GM19467 (cell line): ENCODE data around the gene AQP3.
"Not testable (repeated sequence)": the region's sequence is repeated elsewhere in the genome, so short reads cannot be mapped to it uniquely, and the experiment has no call there.

ENCODE experiments used
- ATAC-seq: cut with Tn5 transposase; IDR thresholded peaks from one replicate; pipeline ENCODE4 v1.9.1; 2021; ENCODE audit warnings: mild to moderate bottlenecking, moderate library complexity; ENCODE audit not compliant: unreplicated experiment

AQP3 gene

DNA sequence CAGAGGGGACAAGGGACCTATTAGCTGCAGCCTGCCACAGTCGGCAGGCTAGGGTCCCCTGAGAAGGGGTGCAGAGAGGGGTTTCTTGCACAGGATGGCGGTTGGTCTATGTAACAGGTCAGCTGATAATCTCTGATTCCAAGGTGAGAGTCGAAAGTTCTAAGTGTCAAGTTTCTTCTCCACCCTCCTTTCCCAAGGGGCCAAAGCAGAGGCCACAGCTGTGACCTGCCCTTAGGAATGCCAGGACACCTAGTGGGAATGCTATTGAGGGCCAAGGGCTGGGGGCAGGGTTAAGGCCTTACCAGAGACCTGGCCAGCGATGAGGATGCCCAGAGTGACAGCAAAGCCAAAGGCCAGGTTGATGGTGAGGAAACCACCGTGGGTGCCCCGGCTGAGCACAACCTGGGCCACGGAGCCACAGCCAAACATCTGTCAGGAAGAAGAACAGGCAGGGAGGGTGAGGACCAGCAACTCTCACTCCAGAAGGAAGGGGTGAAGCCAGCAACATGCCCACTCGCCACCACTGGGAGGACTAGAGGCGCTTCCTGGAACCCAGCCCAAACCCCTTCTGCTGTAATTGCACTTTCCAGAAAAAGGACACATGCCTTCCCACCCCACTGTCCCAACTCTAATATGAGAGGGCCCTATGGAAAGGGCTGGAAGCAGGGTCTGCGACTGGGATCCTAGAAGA is 3.8 kb downstream of the AQP3 start:
- no peak for ATAC-seq

DNA sequence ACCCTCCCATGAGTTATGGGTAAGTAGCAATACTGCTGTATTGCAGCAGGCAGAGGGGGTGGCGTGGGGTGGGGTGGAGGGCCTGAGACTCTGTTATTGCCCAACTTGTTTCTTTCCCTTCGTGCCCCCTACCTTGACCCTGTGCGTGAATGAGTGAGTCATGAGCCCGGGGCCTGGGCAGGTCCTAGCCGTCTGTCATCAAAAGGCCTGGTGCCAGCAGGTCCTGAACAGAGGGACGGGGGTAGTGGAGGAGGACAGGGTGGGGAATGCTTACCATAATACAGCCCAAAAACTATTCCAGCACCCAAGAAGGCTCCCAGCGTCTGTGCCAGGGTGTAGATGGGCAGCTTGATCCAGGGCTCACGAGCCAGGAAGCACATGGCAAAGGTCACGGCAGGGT is 4.3 kb downstream of the AQP3 start:
- no peak for ATAC-seq

DNA sequence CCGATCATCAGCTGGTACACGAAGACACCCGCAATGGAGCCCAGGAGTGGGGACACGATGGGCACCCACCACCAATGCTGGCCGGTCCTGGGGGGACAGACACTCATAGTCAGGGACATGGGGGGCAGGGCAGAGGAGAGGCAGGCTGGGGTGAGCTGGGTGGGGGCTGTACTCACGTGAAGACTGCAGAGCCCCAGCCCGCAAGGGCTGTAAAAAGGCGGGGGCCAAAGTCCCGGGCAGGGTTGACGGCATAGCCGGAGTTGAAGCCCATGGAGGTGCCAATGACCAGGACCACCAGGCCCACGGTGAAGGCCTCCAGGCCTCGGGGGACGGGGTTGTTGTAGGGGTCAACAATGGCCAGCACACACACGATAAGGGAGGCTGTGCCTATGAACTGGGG is 5.3 kb downstream of the AQP3 start:
- no peak for ATAC-seq

DNA sequence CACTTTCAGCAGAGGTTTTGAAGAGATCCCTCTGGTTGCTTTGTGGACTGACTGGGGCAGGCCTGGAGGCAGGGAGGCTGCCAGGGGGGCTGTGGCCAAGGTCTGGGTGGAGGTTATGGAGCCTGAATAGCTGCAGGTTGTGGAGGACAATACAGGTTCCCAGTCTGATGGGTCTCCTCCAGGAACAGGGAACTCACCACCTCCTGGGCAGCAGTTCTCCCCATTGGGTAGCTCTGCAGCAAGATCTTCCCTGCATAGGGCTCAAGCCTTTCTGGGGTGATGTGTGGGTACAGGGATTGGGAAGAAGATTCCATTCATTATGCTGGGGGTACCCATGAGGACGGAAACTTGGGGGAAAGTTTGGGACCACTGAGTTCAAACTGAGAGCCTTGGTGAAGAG is 6.8 kb downstream of the AQP3 start:
- ATAC-seq = no peak

DNA sequence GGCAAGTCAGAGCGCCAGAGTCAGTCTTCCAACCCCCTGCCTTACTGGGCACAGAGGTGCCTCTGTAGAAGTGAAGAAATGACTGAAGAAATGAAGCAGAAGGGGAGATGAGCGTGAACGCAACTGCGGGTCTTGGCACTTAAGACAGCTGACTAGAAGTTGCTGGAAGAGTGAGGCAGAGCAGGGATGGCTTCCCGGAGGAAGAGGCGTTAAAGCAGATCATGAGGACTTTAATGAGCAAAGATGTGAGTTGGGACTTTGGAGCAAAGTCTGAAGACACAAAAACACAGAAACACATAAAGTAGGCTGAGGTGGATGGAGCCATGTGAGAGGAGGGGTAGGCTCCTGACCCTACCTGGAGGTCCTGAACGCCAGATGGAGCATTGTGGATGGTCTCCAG is 7.2 kb downstream of the AQP3 start:
- no peak for ATAC-seq

DNA sequence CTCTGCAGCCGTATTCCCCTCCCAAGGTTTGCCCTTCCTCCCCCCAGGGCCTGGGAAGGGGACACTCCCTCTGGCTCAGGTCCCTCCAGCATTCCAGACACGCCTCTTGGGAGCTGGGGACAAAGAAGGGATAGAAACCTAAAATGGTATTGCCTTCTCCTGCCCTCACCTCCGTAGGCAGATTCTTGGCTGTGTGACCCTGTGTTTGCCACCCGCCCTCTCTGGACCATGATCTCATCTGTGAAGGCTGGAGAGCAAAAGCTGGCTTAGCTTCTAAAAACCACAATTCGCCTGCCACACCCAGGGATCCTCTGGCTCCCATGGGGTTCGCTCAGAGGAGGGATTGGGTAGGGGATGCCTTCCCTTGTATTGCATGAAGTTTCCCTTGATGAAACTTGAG is 7.7 kb downstream of the AQP3 start:
- no peak for ATAC-seq

DNA sequence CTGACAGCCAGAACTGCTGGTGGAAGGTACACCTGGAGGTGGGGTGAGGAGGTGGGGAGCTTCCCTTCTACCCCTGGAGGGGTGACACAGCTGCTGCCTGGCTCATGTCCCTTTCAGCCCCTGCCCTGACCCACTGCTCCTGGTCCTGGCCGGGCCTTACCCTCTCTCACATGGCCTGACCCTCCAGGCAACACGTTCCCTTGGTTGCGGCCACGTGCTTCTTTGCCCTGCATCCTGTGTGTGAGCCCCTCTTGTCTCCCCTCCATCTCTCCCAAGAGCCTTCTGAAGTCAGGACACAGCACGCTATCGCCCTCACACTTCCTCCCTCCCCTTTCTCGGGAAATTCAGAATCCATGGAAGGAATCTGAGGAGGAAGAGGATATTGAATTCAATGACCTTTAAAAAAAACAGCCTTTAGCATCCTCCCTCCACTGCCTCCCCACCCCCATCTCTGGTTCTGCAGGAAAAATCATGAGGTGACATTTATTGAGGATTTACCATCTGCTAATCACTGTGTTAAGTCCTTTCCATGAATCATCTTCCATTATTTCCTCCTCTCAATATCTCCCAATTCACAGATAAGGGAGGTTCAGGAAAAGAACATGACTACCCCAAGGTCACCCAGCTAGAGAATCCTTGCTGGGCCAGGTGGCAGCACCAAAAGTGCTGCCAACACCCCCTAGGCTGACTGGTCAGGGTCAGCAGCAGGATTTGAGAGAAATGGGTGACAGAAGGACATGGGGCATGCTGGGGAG is 8.3 kb downstream of the AQP3 start:
- ATAC-seq = no peak

DNA sequence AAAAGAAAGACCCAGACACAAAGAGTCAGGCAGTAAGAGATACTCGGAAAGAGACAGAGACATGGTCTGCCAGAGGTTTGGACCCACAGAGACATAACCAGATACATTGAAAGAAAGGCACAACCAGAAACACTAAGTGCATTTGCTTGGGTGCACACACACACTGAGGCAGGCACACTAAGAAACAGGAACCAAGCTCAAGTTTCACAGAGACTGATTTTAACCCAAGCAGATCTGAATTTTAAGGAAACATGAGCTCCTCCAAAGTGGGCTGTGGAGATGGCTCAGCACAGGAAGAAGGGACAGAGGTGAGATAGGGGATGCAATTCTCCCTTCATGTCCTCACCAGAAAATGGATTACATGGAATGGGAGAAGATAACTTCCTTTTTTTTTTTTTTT is 9.5 kb downstream of the AQP3 start:
- no peak for ATAC-seq

DNA sequence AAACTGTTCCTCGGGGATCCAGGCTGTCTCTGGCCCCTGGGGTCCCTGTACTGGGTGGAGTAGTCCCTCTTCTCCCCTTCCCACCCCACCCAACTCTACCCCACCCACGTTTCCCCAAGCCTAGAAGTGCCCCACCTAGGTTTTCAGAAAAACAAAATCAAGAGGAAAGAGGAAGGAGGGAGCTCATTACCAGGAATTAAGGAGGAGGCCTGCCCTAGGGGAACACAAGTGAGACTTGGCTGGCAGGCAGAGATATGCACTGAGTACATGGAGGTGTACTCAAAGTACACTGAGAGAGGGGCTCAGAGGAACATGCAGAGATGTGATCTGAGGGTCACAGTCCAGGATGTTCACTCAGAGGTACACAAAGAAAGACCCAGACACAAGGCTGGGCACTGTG is 10.2 kb downstream of the AQP3 start:
- no peak for ATAC-seq

DNA sequence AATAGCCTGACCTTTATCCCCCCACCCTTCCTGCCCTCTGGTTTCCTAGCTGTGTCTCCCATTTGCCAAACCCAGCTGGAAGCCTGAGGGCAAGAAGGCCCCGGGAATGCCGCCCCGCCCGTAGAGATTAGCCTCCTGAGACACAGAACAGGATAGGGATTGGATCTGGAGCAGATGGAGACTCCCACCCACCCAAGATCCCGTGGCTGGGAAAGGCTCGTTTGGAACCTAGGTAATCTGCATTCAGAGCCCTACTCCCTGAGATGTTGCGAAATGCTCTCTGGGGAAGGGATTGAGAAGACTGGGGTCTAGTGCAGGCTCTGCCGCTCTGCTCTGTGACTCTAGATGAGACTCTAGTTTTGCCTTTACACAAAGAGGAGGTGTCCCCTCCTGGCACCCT is 10.9 kb downstream of the AQP3 start:
- no peak for ATAC-seq

DNA sequence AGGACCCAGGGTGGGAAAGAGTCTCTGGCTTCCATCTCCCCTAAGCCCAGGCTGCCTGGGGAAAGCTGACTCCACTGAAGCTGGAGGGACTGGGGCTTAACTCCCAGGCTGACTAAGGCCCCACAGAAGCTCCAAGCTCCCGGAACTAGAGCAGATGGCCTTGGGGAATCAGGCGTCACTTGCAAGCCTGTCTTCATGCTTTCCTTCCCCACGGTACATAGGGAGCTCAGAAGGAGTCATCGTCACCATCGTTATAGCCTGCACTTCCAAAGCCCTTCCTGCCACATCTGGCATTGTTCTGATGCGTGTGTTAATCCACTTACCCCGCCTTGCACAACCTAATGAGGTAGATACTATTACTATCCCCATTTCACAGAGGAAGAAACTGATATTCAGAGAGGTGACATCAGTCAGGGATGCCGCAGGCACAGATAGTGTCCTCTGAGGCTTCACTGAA is 11.5 kb downstream of the AQP3 start:
- ATAC-seq = no peak

DNA sequence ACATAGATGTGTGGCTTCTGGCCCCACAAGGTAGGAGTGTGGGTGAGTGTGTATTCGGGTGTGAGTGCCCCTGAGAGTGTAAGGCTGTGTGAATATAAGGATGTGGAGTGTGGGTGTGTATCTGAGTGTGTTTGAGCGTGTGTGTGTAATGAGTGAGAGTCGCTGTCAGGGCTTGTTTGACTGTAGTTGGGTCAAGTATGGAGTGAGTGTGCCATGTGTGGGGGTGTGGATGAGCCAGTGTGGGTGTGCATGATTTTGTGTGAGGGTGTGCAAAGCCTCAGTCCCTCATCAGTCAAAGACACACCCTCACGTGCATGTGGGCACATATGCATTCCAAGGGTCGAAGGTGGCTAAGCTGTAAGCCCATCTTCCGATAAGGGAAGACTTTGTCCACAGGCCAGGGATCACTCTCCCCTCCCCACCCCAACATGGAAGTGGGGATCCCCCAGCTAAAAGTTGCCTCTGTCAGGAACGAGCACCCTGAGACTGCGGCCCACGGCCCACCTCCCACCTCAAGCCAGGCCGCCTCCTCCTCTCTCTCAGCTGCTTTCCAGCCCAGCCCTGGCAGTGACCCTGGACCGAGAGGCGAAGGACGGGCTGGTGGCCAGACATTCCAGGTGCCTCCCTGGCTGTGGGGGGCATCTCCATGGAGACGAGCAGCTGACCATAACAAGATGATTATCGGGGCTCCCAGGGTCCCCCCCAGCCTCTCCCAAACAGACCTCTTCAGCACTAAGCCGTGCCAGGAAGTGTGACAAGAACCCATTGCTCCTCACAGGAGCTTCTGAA is 12.9 kb downstream of the AQP3 start:
- ATAC-seq = no peak

DNA sequence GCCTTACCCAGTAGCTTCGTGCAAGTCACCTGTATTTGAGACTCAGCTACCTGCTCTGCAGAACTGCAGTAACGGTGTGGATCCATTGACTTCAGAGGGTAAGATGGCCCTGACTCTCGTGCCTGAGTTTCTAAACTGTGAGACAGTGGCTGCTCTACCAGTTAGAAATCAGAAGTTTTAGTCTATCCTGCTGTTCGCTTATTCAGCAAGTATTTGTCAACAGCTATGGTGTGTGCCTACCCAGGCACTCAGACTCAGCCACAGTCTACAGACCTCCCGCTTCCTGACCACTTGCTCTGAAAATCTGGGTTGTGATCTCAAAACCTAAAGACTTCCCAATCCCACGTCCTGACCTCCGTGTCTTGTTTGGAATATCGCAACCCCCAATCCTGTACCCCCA is 13.5 kb downstream of the AQP3 start:
- ATAC-seq = no peak

DNA sequence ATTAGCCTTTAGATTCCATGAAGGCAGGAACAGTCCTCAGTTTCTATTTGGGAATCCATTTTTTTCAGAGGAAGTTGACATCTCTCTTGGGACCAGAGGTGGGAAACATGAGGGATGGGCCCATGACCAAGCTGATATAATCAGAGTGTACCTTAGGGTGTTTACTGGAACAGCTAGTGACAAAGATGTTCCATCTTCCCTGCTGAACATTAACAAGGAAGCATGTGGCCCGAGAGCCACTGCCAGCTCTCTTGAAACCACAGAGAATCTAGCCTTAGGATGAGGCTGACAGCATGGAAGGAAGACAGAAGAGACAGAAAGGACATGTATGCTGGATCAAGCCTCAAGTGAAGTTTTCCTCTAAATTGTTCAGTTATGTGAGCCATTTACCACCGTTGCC is 16.0 kb downstream of the AQP3 start:
- no peak for ATAC-seq

DNA sequence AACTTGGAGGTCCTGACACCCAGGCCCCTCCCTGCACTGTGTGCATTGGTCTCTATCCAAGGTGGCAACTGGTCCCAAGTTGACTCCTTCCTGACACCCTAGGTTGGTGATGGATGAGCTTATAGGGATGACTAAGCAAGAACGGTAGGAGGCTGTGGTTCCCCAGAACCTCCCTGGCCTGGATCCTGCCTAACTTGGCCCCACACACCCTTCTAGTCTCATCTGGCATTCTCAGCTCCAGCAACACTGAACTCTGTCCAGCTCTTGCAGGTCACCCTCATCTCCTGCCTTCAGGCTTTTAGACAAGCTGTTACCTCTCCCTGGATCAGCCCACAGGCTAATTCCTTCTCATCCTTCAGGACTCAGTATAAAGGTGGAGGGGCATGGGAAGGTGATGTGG is 16.5 kb downstream of the AQP3 start:
- ATAC-seq = no peak

DNA sequence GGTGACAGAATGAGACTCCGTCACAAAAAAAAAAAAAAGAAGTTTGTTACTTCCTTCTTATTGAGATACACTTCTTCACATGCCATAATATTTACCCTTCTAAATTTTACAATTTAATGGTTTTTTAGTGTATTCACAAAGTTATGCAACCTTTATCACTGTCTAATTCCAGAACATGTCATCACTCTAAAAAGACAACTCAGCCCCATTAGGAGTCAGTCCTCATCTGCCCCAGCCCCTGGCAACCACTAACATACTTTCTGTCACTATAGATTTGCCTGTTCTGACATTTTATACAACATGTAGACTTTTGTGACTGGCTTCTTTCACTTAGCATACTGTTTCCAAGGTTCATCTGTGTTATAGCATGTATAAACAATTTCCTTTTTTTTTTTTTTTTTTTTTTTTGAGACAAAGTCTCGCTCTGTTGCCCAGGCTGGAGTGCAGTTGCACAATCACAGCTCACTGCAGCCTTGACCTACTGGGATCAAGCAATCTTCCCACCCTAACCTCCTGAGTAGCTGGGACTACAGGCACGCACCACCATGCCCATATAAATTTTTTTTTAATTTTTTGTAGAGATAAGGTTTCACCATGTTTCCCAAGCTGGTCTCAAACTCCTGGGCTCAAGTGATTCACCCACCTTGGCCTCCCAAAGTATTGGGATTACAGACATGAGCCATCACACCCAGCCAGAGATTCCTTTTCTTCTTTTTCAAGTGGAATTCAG is 18.0 kb downstream of the AQP3 start:
- ATAC-seq = no peak

DNA sequence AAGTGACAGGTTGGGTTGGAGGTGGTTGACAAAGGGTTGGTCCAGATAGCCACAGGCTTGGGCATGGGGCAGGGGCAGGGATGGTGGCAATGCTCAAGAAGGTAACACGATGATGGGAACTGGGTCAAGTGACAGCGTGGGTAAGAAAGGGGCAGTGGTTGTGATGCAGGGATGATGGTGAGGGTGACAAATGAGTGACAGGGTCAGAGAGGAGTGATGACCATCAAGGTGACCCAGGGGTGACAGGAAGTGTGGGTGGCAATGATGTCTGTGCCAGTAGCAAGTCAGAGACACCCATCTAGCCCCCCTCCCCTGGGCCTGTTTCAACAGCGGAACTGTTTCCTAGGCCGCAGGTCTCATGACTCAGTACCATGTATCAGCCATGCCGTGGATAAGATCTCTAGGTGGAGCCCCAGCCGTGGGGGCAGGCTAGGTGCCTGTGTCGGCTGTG is 20.5 kb downstream of the AQP3 start:
- ATAC-seq = no peak

DNA sequence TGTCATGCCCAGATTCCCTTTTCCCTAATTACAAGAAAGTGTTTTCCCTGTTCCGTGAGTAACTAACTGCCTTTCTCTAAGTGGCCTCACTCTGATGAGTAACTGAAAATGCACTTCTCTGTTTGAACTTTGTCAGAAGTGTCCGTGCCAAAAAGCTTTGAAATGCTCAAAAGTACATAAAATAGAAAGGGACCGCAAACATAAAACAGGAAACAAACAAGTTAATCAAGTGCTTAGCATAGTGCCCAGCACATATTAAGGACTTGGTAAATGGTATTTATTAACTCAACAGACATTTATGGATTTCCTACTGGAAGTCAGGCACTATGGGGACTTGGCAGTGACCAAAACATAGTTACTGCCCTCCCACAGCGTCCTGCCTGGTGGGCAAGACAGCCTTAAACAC is 22.3 kb downstream of the AQP3 start:
- ATAC-seq = no peak

DNA sequence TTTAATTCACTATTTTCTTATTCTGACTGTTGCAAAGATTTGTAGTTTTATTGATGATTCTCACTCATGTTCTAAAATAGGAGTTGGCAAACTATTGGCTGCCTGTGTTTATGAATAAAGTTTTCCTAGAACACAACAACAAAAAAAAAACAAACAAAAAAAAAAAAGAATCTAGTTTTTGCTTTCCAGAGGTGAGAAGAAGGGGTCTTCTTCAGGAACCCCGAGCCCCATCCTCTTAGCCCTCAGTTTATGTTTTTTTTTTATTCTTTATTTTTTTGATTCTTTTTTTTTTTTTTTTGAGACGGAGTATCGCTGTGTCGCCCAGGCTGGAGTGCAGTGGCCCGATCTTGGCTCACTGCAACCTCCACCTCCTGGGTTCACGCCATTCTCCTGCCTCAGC is 22.9 kb downstream of the AQP3 start:
- ATAC-seq = not testable (repeated sequence)

DNA sequence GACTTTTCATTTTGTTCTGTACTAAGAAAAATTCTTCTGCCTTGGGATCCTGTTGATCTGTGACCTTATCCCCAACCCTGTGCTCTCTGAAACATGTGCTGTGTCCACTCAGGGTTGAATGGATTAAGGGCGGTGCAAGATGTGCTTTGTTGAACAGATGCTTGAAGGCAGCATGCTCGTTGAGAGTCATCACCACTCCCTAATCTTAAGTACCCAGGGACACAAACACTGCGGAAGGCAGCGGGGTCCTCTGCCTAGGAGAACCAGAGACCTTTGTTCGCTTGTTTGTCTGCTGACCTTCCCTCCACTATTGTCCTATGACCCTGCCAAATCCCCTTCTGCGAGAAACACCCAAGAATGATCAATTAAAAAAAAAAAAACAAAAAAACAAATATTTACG is 23.4 kb downstream of the AQP3 start:
- ATAC-seq = not testable (repeated sequence)

DNA sequence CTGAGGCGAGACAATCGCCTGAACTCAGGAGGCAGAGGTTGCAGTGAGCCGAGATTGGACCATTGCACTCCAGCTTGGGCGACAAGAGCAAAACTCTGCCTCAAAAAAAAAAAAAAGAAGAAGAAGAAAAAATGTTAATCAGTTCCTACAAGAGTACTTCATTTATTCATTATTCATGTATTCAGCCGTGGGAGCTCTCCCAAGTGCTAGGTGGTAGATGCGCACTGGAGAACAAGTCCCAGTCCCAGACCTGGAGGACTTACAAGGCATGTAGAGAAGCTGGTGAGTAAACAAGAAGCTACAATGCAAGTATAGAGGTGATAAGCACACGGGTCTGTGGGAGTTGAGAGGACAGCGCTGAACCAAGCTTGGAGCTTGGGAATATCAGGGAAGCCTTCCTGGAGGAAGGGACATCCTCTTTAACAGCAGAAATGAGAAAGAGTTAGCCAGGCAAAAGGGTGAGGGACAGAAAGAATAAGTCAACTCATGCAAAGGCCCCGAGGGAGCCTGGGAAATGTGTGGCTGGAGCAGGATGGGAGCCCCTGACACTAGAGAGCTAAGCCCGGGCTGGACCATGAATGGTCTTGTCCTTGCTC is 27.6 kb downstream of the AQP3 start:
- no peak for ATAC-seq
